ENCODE results near the gene AIFM2. TPM values are rescaled to one million over a fixed set of nuclear protein-coding genes. Genes with fewer than 3 reads are reported as not detected.

AIFM2 gene
- polyA plus RNA-seq, 1 experiment = 9.1 TPM

- no peak for DNase-seq (ENCODE audit: low read depth, low spot score)
- no peak overlapping the region for H3K27ac ChIP-seq (ENCODE audit: low read depth, low read length)
- no peak for TF ChIP-seq CTCF (IDR thresholded peaks at IDR 0.05; ENCODE audit: low read depth, low read length)
- H3K27me3 ChIP-seq (ENCODE audit: control insufficient read depth, insufficient read depth, low read length) = no peaks in the 10 kb centered on the region
- H3K4me3 ChIP-seq (ENCODE audit: low read depth, low read length) = no peak overlapping the region
- CTCF ChIA-PET = no interaction called here
- no peaks in the 10 kb centered on the region for H3K9me3 ChIP-seq (ENCODE audit: control insufficient read depth, insufficient read depth, low read length)
- POLR2A ChIA-PET = no interaction called here
Observed at GRCh38 chr10:70068925-70069324, 63.7 kb downstream of the AIFM2 start.

- Histone ChIP-seq H3K27me3 (ENCODE audit: control insufficient read depth, insufficient read depth, low read length) (no peaks in the 10 kb centered on the region), H3K9me3 (ENCODE audit: control insufficient read depth, insufficient read depth, low read length) (no peaks in the 10 kb centered on the region), H3K4me3 (ENCODE audit: low read depth, low read length) (no peak overlapping the region), H3K27ac (ENCODE audit: low read depth, low read length) (no peak overlapping the region)
- DNase-seq (ENCODE audit: low read depth, low spot score) = no peak
- POLR2A ChIA-PET = no interaction called here
- CTCF ChIA-PET = no interaction called here
- TF ChIP-seq CTCF (IDR thresholded peaks at IDR 0.05; ENCODE audit: low read depth, low read length) = no peak
Observed at GRCh38 chr10:70067586-70067985, 65.0 kb downstream of the AIFM2 start.

GRCh38 chr10:70066190-70066589 is 66.4 kb downstream of the AIFM2 start:
- Histone ChIP-seq H3K9me3 (ENCODE audit: control insufficient read depth, insufficient read depth, low read length) (no peaks in the 10 kb centered on the region), H3K27ac (ENCODE audit: low read depth, low read length) (no peak overlapping the region), H3K27me3 (ENCODE audit: control insufficient read depth, insufficient read depth, low read length) (no peaks in the 10 kb centered on the region), H3K4me3 (ENCODE audit: low read depth, low read length) (no peak overlapping the region)
- POLR2A ChIA-PET = no interaction called here
- no peak for TF ChIP-seq CTCF (IDR thresholded peaks at IDR 0.05; ENCODE audit: low read depth, low read length)
- CTCF ChIA-PET = no interaction called here
- DNase-seq (ENCODE audit: low read depth, low spot score) = no peak

GRCh38 chr10:70064486-70064885 is 68.1 kb downstream of the AIFM2 start:
- no peak for DNase-seq (ENCODE audit: low read depth, low spot score)
- Histone ChIP-seq H3K4me3 (ENCODE audit: low read depth, low read length) (no peak overlapping the region), H3K27ac (ENCODE audit: low read depth, low read length) (no peak overlapping the region), H3K9me3 (ENCODE audit: control insufficient read depth, insufficient read depth, low read length) (no peaks in the 10 kb centered on the region), H3K27me3 (ENCODE audit: control insufficient read depth, insufficient read depth, low read length) (no peaks in the 10 kb centered on the region)
- no peak for TF ChIP-seq CTCF (IDR thresholded peaks at IDR 0.05; ENCODE audit: low read depth, low read length)
- POLR2A ChIA-PET = no interaction called here
- CTCF ChIA-PET = no interaction called here

GRCh38 chr10:70063418-70064098 is 69.1 kb downstream of the AIFM2 start:
- ChIA-PET CTCF (interaction anchor here (1.3 to 2.1 kb wide), 3 partner anchors 11 to 105 kb away, joined by 3 to 7 read pairs (median 3); no protein-coding TSS in a partner anchor), POLR2A (no interaction called here)
- H3K4me3 ChIP-seq (ENCODE audit: low read depth, low read length) = no peak overlapping the region
- no peak overlapping the region for H3K27ac ChIP-seq (ENCODE audit: low read depth, low read length)
- H3K27me3 ChIP-seq (ENCODE audit: control insufficient read depth, insufficient read depth, low read length) = no peaks in the 10 kb centered on the region
- DNase-seq (ENCODE audit: low read depth, low spot score) = no peak
- TF ChIP-seq CTCF (IDR thresholded peaks at IDR 0.05; ENCODE audit: low read depth, low read length) = no peak
- H3K9me3 ChIP-seq (ENCODE audit: control insufficient read depth, insufficient read depth, low read length) = no peaks in the 10 kb centered on the region

Other genes starting within 250 kb of the AIFM2 start
- gene MACROH2A2, start 80.0 kb downstream of the AIFM2 start, polyA plus RNA-seq (2011; rRNA removed) = 21.8 and 22.8 TPM in 2 replicates
- gene TYSND1, start 13.9 kb upstream of the AIFM2 start, polyA plus RNA-seq (2011; rRNA removed) = 2.7 and 3.4 TPM in 2 replicates
- gene SAR1A, start 37.7 kb upstream of the AIFM2 start, polyA plus RNA-seq (2011; rRNA removed) = 108 and 134 TPM in 2 replicates
- 148 and 227 TPM in 2 replicates for gene PPA1, start 100.6 kb upstream of the AIFM2 start, polyA plus RNA-seq (2011; rRNA removed)
- gene NPFFR1, start 151.2 kb upstream of the AIFM2 start, polyA plus RNA-seq (2011; rRNA removed) = 0.01 TPM in 1 of 2 replicates, not detected in the other
- gene LRRC20, start 249.8 kb upstream of the AIFM2 start, polyA plus RNA-seq (2011; rRNA removed) = 12.3 and 13.8 TPM in 2 replicates